IMR-90 (cell line): ENCODE measurements around the gene FAM186B. TPM values are rescaled to one million over a fixed set of nuclear protein-coding genes. Genes with fewer than 3 reads are reported as not detected.

ENCODE experiments used
- ATAC-seq: fragments of 200-7000 bp; cut with Tn5 transposase; 2 replicates; pipeline ENCODE4 v1.9.1; 2020; ENCODE audit warnings: low read depth, mild to moderate bottlenecking, moderate library complexity
- BruUV-seq: library from RNA; stranded (reverse); fragments of 400-500 nt; replicated peaks from 2 replicates; lab custom pipeline; 2021; lab: Mats Ljungman, UMichigan
- CTCF ChIA-PET: fragments of 300-600 bp; formaldehyde crosslinking; extraction: SDS; loops from one replicate; lab custom pipeline; 2021; ENCODE audit warnings: antibody characterized with exemption; lab: Yijun Ruan, JAX
- POLR2A ChIA-PET: fragments of 300-600 bp; sonication (Branson Sonifier 250); formaldehyde crosslinking; loops from one replicate; lab custom pipeline; 2022; ENCODE audit warnings: antibody characterized with exemption; ENCODE audit not compliant: unreplicated experiment; lab: Charles Lee
- DNase-seq: peaks from one replicate; pipeline ENCODE4 v3.0.0; 2013
- H2AFZ ChIP-seq: replicated peaks from 2 replicates; pipeline ENCODE3; 2013; ENCODE audit warnings: low read length, mild to moderate bottlenecking; ENCODE audit not compliant: poor library complexity
- H2AK5ac ChIP-seq: 2 replicates; pipeline ENCODE4 v1.6.1; 2013; ENCODE audit warnings: low read depth, low read length, inconsistent platforms
- H2AK9ac ChIP-seq: replicated peaks from 2 replicates; pipeline ENCODE3; 2013; ENCODE audit warnings: mild to moderate bottlenecking, low read depth, low read length, moderate library complexity; ENCODE audit not compliant: poor library complexity
- H2BK120ac ChIP-seq: 2 replicates; pipeline ENCODE4 v1.6.1; 2013; ENCODE audit warnings: low read depth, low read length, inconsistent platforms
- H2BK15ac ChIP-seq: 3 replicates; pipeline ENCODE4 v1.6.1; 2013; ENCODE audit warnings: low read depth, low read length, inconsistent platforms
- H2BK20ac ChIP-seq: 2 replicates; pipeline ENCODE4 v1.6.1; 2013; ENCODE audit warnings: low read depth, mild to moderate bottlenecking, inconsistent platforms, low read length, moderate library complexity
- H2BK5ac ChIP-seq: 2 replicates; pipeline ENCODE4 v1.6.1; 2013; ENCODE audit warnings: mild to moderate bottlenecking, low read depth, low read length, inconsistent platforms; ENCODE audit not compliant: poor library complexity, severe bottlenecking
- H3K14ac ChIP-seq: replicated peaks from 2 replicates; pipeline ENCODE4 v1.6.1; 2013; ENCODE audit warnings: low read depth, low read length, inconsistent platforms
- H3K18ac ChIP-seq: 2 replicates; pipeline ENCODE4 v1.6.1; 2013; ENCODE audit warnings: low read depth, low read length, control low read depth
- H3K23ac ChIP-seq: 2 replicates; pipeline ENCODE4 v1.6.1; 2013; ENCODE audit warnings: low read depth, low read length, inconsistent platforms
- H3K27ac ChIP-seq: 2 replicates; pipeline ENCODE4 v1.5.1; 2013; ENCODE audit warnings: mild to moderate bottlenecking, control low read depth, low read length; ENCODE audit not compliant: insufficient read depth
- H3K27me3 ChIP-seq: 2 replicates; pipeline ENCODE4 v1.6.1; 2013; ENCODE audit warnings: low read length; ENCODE audit not compliant: control insufficient read depth, insufficient read depth
- H3K36me3 ChIP-seq: 2 replicates; pipeline ENCODE4 v1.6.1; 2013; ENCODE audit warnings: low read length, mixed read lengths; ENCODE audit not compliant: control insufficient read depth, insufficient read depth
- H3K4ac ChIP-seq: 2 replicates; pipeline ENCODE4 v1.6.1; 2013; ENCODE audit warnings: low read depth, low read length, inconsistent platforms
- H3K4me1 ChIP-seq: 2 replicates; pipeline ENCODE4 v1.6.1; 2013; ENCODE audit warnings: low read length, mixed read lengths; ENCODE audit not compliant: control insufficient read depth, insufficient read depth
- H3K4me2 ChIP-seq: 2 replicates; pipeline ENCODE4 v1.6.1; 2013; ENCODE audit warnings: low read depth, mild to moderate bottlenecking, control low read depth, low read length, moderate library complexity
- H3K4me3 ChIP-seq: 2 replicates; pipeline ENCODE4 v1.5.1; 2013; ENCODE audit warnings: low read depth, mild to moderate bottlenecking, control low read depth, low read length, moderate library complexity; ENCODE audit not compliant: insufficient read depth
- H3K56ac ChIP-seq: 2 replicates; pipeline ENCODE4 v1.6.1; 2013; ENCODE audit warnings: low read length, inconsistent platforms; ENCODE audit not compliant: insufficient read depth; ENCODE audit errors: extremely low read depth
- H3K79me1 ChIP-seq, 2 experiments: 2 replicates each; pipeline ENCODE4 v1.6.1; 2013; ENCODE audit warnings: low read length in 2 of 2, inconsistent platforms in 1 of 2, low read depth in 1 of 2
- H3K9ac ChIP-seq: 2 replicates; pipeline ENCODE4 v1.6.1; 2013; ENCODE audit warnings: low read depth, low read length, control low read depth
- H3K9me1 ChIP-seq: 2 replicates; pipeline ENCODE4 v1.6.1; 2013; ENCODE audit warnings: low read length, inconsistent platforms; ENCODE audit not compliant: insufficient read depth
- H3K9me3 ChIP-seq: 2 replicates; pipeline ENCODE4 v1.6.1; 2013; ENCODE audit warnings: low read length; ENCODE audit not compliant: control insufficient read depth, insufficient read depth
- H4K20me1 ChIP-seq: 2 replicates; pipeline ENCODE4 v1.6.1; 2013; ENCODE audit warnings: low read length, inconsistent platforms; ENCODE audit not compliant: insufficient read depth
- H4K5ac ChIP-seq: 2 replicates; pipeline ENCODE4 v1.6.1; 2013; ENCODE audit warnings: mild to moderate bottlenecking, low read depth, low read length, control low read depth
- H4K8ac ChIP-seq, 2 experiments: 2 replicates each; pipeline ENCODE4 v1.6.1; 2013; ENCODE audit warnings: low read depth in 2 of 2, low read length in 2 of 2, control low read depth in 1 of 2, inconsistent platforms in 1 of 2
- H4K91ac ChIP-seq: 2 replicates; pipeline ENCODE4 v1.6.1; 2013; ENCODE audit warnings: low read depth, low read length, inconsistent platforms; ENCODE audit not compliant: insufficient read depth
- BHLHE40 ChIP-seq: fragments of 150-350 bp; IDR thresholded peaks from 2 replicates; pipeline ENCODE4 v1.6.1; 2016; ENCODE audit warnings: mild to moderate bottlenecking, low read depth, low read length
- CEBPB ChIP-seq: IDR thresholded peaks from 2 replicates; pipeline ENCODE4 v1.6.1; 2012; ENCODE audit warnings: low read depth, low read length, improper control_type of control experiment
- CHD1 ChIP-seq: IDR thresholded peaks from 2 replicates; pipeline ENCODE4 v1.6.1; 2012; ENCODE audit warnings: low read depth, low read length, improper control_type of control experiment
- FOS ChIP-seq: fragments of 150-350 bp; IDR thresholded peaks from 2 replicates; pipeline ENCODE4 v1.6.1; 2016; ENCODE audit warnings: low read depth, low read length
- MAFK ChIP-seq: IDR thresholded peaks from 2 replicates; pipeline ENCODE4 v1.6.1; 2012; ENCODE audit warnings: low read depth, low read length, improper control_type of control experiment
- MAZ ChIP-seq: IDR thresholded peaks from 2 replicates; pipeline ENCODE4 v1.6.1; 2012; ENCODE audit warnings: low read depth, mild to moderate bottlenecking, low read length, improper control_type of control experiment, moderate library complexity, borderline replicate concordance
- MXI1 ChIP-seq: IDR thresholded peaks from 2 replicates; pipeline ENCODE4 v1.6.1; 2012; ENCODE audit warnings: low read depth, mild to moderate bottlenecking, low read length, moderate library complexity, borderline replicate concordance
- NFE2L2 ChIP-seq: fragments of 150-350 bp; IDR thresholded peaks from 2 replicates; pipeline ENCODE4 v1.6.1; 2016; ENCODE audit warnings: low read depth, mild to moderate bottlenecking, low read length
- POLR2A ChIP-seq: IDR thresholded peaks from 2 replicates; pipeline ENCODE4 v1.6.1; 2012; ENCODE audit warnings: mild to moderate bottlenecking, low read depth, low read length
- RAD21 ChIP-seq: IDR thresholded peaks from 2 replicates; pipeline ENCODE4 v1.6.1; 2012; ENCODE audit warnings: low read length, improper control_type of control experiment
- RCOR1 ChIP-seq: IDR thresholded peaks from 2 replicates; pipeline ENCODE4 v1.6.1; 2012; ENCODE audit warnings: mild to moderate bottlenecking, low read length, improper control_type of control experiment; ENCODE audit not compliant: insufficient replicate concordance
- RFX5 ChIP-seq: IDR thresholded peaks from 2 replicates; pipeline ENCODE4 v1.8.0; 2012; ENCODE audit warnings: low read depth, mild to moderate bottlenecking, low read length, moderate library complexity
- SMC3 ChIP-seq: fragments of 150-350 bp; IDR thresholded peaks from 2 replicates; pipeline ENCODE4 v1.6.1; 2016; ENCODE audit warnings: low read depth, mild to moderate bottlenecking, antibody characterized with exemption, low read length, moderate library complexity
- WGBS, 2 experiments: methylation state at CpG; one replicate each; pipeline versions ENCODE4 v1.1.5 to v1.1.7; 2013; ENCODE audit warnings: missing lambda C conversion rate in 2 of 2; ENCODE audit not compliant: insufficient read length in 1 of 2; ENCODE audit errors: extremely low coverage in 2 of 2; 5-methylcytosine and 5-hydroxymethylcytosine counted together
- dilution Hi-C: fragments of 300-500 bp; cut with HindIII; formaldehyde crosslinking; loops from one replicate; pipeline ENCODE4 v1.14.3; 2018; ENCODE audit warnings: low sequenced_read_pairs; ENCODE audit not compliant: unreplicated experiment
- in situ Hi-C: fragments of 300-500 bp; cut with MboI; formaldehyde crosslinking; loops from 3 replicates; pipeline ENCODE4 v1.14.3; 2019; ENCODE audit warnings: low sequenced_read_pairs, inconsistent platforms, mixed read lengths
- intact Hi-C: fragments of 100-400 bp; cut with micrococcal nuclease; formaldehyde crosslinking; loops from 2 replicates; pipeline ENCODE4 v1.10.0; 2022
- polyA plus RNA-seq, 3 experiments: library from polyadenylated mRNA; depleted of rRNA; stranded (reverse); fragments of >200 nt; gene quantifications; 2 replicates each; pipeline ENCODE4 v1.2.3, GENCODE V29; 2012; ENCODE audit warnings: low replicate concordance in 1 of 3
- total RNA-seq: library from RNA; depleted of rRNA; stranded (reverse); fragments of >200 nt; gene quantifications from 2 replicates; pipeline ENCODE4 v1.2.3, GENCODE V29; 2012
- TF ChIP-seq, protein P1 (sequence below): fragments of 150-350 bp; IDR thresholded peaks from 2 replicates; pipeline ENCODE4 v1.6.1; 2017; ENCODE audit warnings: mild to moderate bottlenecking, antibody characterized with exemption, low read length, low read depth
- TF ChIP-seq, protein P2 (sequence below): conservative IDR thresholded peaks from 2 replicates; pipeline ENCODE4 v1.5.1; 2012; ENCODE audit warnings: mild to moderate bottlenecking, low read depth, low read length, improper control_type of control experiment
- TF ChIP-seq, protein P3 (sequence below): fragments of 150-350 bp; IDR thresholded peaks from 2 replicates; pipeline ENCODE4 v1.6.1; 2016; ENCODE audit warnings: low read depth, mild to moderate bottlenecking, low read length, moderate library complexity, borderline replicate concordance

FAM186B gene
- total and polyA plus RNA-seq, 2 of the 4 experiments (the other 2 are of a cell fraction): 0.10 to 0.18 TPM

DNA sequence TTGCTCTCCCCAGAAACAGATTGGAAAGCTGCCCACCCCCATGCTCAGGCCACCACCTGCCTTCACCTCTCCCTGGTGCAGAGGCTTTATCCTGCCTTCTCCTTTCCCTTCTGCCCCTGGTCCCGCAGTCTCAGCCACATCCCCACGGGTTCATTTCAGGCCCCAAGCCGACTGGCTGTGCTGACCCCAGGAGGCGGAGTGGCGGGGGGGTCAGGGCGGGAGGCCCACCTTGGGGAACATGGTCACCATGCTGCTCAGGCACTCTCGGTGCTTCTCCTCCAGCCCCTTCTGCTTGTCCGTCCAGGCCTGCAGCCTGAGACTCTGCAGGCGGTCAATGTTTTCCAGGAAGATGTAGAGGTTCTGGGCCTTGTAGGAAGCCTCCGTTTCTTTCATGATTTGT is 6.9 kb downstream of the FAM186B start:
- Histone ChIP-seq H2AK5ac (no peak overlapping the region), H4K91ac (no peak overlapping the region), H3K27ac (no peak overlapping the region), H3K79me1 (no peaks in the 10 kb centered on the region), H3K9me3 (no peaks in the 10 kb centered on the region), H3K9me1 (no peaks in the 10 kb centered on the region; the same call in 1 of the 2 replicates), H3K18ac (no peak overlapping the region), H3K14ac (no peak overlapping the region), H3K27me3 (no peaks in the 10 kb centered on the region), H3K56ac (no peak overlapping the region), H3K9ac (no peak overlapping the region), H3K4me2 (no peak overlapping the region), H2AK9ac (no peak overlapping the region), H3K4me3 (no peak overlapping the region), H3K4me1 (no peaks in the 10 kb centered on the region), H2BK20ac (no peak overlapping the region), H2AFZ (no peak overlapping the region), H3K36me3 (no peaks in the 10 kb centered on the region), H2BK15ac (no peak overlapping the region), H3K4ac (no peak overlapping the region), H3K23ac (no peak overlapping the region), H4K8ac (no peak overlapping the region), H2BK5ac (no peak overlapping the region), H4K5ac (no peak overlapping the region), H2BK120ac (no peak overlapping the region), H4K20me1 (no peaks in the 10 kb centered on the region)
- ATAC-seq: no peak
- DNase-seq: no peak
- CTCF ChIA-PET: no interaction called here
- 97% methylated on average over 5 of the region's 10 CpGs; no CpG with 5 or more reads in 1 of the 2 experiments for WGBS, 2 experiments
- POLR2A ChIA-PET: no interaction called here
- no TSS peak for BruUV-seq
- in situ Hi-C loops: no loop called here
- dilution Hi-C loops: no loop called here
- TF ChIP-seq POLR2A (no peak), SMC3 (no peak), RAD21 (no peak), MXI1 (no peak), MAZ (no peak), FOS (no peak), RFX5 (no peak), CEBPB (no peak), NFE2L2 (no peak), RCOR1 (no peak), BHLHE40 (no peak), CHD1 (no peak), MAFK (no peak)
- TF ChIP-seq, protein P1, sequence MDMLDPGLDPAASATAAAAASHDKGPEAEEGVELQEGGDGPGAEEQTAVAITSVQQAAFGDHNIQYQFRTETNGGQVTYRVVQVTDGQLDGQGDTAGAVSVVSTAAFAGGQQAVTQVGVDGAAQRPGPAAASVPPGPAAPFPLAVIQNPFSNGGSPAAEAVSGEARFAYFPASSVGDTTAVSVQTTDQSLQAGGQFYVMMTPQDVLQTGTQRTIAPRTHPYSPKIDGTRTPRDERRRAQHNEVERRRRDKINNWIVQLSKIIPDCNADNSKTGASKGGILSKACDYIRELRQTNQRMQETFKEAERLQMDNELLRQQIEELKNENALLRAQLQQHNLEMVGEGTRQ: no peak
- TF ChIP-seq, protein P2, sequence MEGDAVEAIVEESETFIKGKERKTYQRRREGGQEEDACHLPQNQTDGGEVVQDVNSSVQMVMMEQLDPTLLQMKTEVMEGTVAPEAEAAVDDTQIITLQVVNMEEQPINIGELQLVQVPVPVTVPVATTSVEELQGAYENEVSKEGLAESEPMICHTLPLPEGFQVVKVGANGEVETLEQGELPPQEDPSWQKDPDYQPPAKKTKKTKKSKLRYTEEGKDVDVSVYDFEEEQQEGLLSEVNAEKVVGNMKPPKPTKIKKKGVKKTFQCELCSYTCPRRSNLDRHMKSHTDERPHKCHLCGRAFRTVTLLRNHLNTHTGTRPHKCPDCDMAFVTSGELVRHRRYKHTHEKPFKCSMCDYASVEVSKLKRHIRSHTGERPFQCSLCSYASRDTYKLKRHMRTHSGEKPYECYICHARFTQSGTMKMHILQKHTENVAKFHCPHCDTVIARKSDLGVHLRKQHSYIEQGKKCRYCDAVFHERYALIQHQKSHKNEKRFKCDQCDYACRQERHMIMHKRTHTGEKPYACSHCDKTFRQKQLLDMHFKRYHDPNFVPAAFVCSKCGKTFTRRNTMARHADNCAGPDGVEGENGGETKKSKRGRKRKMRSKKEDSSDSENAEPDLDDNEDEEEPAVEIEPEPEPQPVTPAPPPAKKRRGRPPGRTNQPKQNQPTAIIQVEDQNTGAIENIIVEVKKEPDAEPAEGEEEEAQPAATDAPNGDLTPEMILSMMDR: no peak
- TF ChIP-seq, protein P3, sequence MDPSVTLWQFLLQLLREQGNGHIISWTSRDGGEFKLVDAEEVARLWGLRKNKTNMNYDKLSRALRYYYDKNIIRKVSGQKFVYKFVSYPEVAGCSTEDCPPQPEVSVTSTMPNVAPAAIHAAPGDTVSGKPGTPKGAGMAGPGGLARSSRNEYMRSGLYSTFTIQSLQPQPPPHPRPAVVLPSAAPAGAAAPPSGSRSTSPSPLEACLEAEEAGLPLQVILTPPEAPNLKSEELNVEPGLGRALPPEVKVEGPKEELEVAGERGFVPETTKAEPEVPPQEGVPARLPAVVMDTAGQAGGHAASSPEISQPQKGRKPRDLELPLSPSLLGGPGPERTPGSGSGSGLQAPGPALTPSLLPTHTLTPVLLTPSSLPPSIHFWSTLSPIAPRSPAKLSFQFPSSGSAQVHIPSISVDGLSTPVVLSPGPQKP: no peak
- intact Hi-C loops: no loop called here
